Left hindlimb (tissue), 1 donor: ENCODE measurements around the gene SATB1.
"Not testable (repeated sequence)": the region's sequence is repeated elsewhere in the genome, so short reads cannot be mapped to it uniquely, and the experiment has no call there.

Experiments
- DNase-seq: peaks from one replicate; pipeline ENCODE4 v3.0.0-alpha.2; 2018

Gene SATB1

GRCh38 chr3:18349197-18349798 is 75.8 kb downstream of the SATB1 start:
- DNase-seq: no peak

GRCh38 chr3:18346097-18346496 is 79.0 kb downstream of the SATB1 start:
- DNase-seq: no peak

GRCh38 chr3:18345015-18345367 is 80.1 kb downstream of the SATB1 start:
- no peak for DNase-seq

GRCh38 chr3:18344306-18345014 is 80.7 kb downstream of the SATB1 start:
- DNase-seq: no peak

- DNase-seq: no peak
These were observed 81.3 kb downstream of the SATB1 start for GRCh38 chr3:18343809-18344208.

GRCh38 chr3:18338827-18339514 is 86.2 kb downstream of the SATB1 start:
- DNase-seq: no peak

- no peak for DNase-seq
These were observed 87.9 kb downstream of the SATB1 start for GRCh38 chr3:18337231-18337630.

GRCh38 chr3:18334837-18335601 is 90.1 kb downstream of the SATB1 start:
- DNase-seq: no peak

GRCh38 chr3:18330772-18331441 is 94.2 kb downstream of the SATB1 start:
- DNase-seq: not testable (repeated sequence)

GRCh38 chr3:18308096-18308650 is 117.0 kb downstream of the SATB1 start:
- DNase-seq: no peak

GRCh38 chr3:18307529-18307928 is 117.6 kb downstream of the SATB1 start:
- DNase-seq: no peak

- DNase-seq: no peak
These were observed 122.6 kb downstream of the SATB1 start for GRCh38 chr3:18302517-18302916.

- no peak for DNase-seq
These were observed 123.4 kb downstream of the SATB1 start for GRCh38 chr3:18301781-18302180.

- no peak for DNase-seq
These were observed 124.2 kb downstream of the SATB1 start for GRCh38 chr3:18300916-18301315.

GRCh38 chr3:18297126-18297525 is 128.0 kb downstream of the SATB1 start:
- no peak for DNase-seq
